LHCN-M2 (cell line): ENCODE results near the gene KCNN3. TPM values are rescaled to one million over a fixed set of nuclear protein-coding genes. Genes with fewer than 3 reads are reported as not detected.

Experiments
- DNase-seq: peaks from one replicate; pipeline ENCODE4 v3.0.0-alpha.2; 2012; ENCODE audit warnings: low read depth
- total RNA-seq: library from RNA; depleted of rRNA; stranded (reverse); fragments of >200 nt; gene quantifications from 2 replicates; pipeline ENCODE4 v1.2.3, GENCODE V29; 2014

KCNN3 gene
- total RNA-seq, 1 experiment from 2014 or later = 2.8 TPM

- no peak for DNase-seq
Measured at GRCh38 chr1:154880671-154881070, 10.6 kb upstream of the KCNN3 start.

GRCh38 chr1:154879038-154879421, 8.9 kb upstream of the KCNN3 start:
- DNase-seq = no peak

DNA sequence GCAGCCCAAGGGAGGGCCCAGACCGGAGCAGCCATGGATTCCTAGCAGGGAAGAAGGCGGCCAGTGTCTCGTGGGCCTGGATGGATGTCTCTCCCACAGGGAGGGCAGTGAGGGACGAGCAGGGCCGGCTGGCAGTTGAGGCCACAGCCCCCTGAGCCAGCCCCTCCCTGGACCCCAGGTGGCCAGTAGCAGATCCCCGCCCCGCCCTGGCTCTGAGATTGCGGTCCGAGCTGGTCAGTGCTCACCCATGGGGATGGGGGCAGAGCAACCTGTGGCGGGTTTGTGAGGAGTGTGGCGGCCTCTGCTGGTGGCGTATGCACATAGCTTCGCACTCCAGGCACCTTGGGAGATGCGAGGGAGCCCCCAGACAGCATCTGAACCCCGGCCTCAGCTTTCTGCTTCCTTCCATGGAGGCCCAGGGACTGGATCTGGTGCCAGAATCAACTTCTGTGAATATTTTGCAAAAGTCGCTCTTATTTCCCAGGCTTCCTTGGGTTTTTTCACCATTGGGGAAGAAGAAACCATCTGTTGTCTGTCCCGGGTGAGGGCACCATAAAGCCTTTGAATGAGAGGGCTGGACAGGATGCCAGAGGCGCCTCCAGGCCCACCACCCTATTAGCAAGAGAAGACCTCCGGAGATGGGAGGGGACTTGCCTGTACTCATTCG, 8.4 kb upstream of the KCNN3 start:
- DNase-seq = peak; percentile 58

- peak; percentile 58 for DNase-seq
Measured at GRCh38 chr1:154877370-154877974, 7.4 kb upstream of the KCNN3 start.

DNA sequence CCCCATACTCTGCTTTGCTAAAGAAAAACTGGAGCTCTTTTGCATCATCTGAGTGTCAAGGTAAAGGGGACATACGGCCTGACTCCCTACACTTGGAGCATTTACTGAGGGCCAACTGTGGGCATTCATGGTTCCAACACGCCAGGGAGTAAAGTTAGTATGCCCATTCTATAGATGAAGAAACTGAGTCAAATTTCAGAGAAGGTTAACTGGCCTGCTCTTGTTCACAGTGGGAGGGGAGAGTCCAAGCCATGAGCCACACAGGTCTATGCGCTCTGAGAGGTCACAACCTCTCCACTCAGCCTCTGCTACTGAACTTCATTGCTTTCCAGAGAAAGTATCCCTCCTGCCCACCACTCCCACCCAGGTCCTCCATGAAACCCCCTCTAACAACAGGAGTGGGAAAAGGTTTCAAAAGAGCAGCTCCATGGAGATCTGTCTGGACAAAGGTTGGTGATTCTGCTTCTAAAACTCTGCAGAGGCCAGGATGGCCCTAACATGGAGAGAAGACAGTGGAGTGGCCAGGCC, 6.8 kb upstream of the KCNN3 start:
- no peak for DNase-seq

GRCh38 chr1:154874465-154874864, 4.4 kb upstream of the KCNN3 start:
- DNase-seq = no peak

DNA sequence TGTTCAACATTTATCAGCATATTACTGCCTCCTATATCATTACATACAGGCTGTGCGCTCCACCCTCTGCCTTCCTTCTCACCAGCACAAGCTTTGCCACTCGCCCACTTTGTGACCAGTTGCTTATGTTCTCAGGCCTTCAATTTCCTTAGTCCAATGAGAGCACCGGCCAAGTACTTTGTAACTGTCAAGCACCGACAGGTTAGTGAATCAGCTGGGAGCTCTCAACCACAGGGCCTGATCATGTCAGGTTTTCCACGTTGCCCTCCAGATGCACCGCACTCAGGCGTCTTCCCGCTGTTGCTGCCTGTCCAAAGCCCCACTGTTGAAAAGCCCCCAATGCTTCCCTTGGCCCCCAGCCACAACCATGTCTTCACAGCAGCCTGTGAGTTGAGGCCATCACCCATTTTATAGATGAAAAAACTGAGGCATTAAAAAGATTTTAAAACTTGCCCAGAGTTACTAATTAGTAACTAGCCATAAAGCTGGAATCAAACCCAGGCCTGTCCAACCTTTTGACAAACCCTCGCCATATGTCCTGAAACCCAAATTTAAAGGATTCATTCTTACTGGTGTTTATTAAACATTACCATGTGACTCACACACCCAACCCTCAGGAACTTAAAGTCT, 3.4 kb upstream of the KCNN3 start:
- no peak for DNase-seq

- no peak for DNase-seq
Measured at GRCh38 chr1:154871374-154871773, 1.3 kb upstream of the KCNN3 start.

- no peak for DNase-seq
Measured at GRCh38 chr1:154870734-154871133, 653 bp upstream of the KCNN3 start.

- DNase-seq = peak; percentile 51
Measured at GRCh38 chr1:154869351-154870114, 548 bp downstream of the KCNN3 start.

GRCh38 chr1:154867841-154868605, 2.1 kb downstream of the KCNN3 start:
- no peak for DNase-seq

DNA sequence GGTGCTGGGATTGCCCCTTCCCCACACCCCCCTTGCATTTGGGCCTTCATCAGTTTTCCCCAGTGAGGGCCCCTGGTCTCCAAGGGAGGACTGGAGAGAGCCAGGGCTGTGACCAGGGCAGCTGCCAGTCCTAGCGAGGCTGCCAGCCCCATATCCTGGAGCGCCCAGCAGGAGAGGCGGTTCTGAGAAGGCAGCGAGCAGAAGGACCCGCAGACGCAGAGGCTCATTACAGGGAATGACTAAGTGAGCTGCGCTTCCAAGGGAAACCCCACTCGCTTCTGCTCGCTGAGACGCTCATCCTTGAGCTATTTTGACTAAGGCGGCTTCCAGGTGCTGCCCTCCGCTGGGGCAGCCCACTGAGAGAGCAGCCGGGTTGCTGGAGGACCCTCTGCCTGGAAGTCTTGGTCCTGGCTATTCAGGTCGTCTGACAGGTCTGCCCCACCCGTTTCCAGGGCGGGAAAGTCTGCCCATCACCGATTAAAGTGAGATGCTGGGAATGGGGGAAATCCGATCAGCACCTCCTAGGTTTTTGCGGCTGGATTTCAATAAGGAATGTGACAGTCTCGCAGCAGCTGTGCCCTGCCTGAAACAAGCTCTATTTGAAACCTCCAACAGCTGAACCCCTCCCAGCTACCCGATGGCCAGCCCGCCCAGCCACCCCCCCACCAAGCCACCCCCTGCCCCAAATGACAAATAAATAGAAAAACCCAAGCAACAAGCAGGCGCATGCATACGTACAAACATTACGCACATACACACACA, 2.8 kb downstream of the KCNN3 start:
- DNase-seq = peak; percentile 87

DNA sequence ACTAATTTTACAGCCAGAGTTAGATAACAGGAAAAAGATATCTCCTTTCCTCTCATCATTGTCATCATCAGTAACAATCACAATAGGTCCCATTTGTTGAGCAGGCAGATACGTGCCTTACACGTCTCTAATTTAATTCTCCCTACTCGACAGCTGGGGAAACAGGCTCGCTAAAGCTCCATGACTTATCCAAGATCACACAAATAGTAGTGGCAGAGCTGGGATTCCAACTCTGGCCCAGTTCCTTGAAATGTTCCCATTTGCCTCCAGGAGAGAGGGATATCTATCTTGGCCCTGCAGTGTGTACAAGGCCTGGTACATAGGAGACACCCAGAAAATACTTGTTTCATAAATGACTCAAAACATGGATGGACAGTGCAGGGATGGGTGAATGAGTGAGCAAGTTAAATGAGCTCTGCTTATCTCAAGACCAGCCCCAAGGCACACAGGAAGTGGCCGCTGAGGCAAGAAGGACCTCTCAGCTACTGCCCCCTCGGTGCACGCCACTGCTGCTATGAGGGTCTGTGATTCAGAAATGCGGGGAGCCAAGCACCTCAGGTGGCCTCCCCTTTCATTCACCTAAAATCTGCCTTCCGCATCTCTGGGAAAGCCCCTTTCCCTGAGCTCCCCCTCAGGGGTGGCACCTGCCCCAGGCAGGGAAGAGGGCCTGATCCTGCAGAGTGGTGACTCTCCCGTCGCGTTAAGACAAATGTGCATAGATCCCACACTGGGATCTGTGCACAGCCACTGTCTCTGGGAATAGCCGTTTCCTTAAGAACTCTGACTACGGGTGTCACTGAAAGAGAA, 3.6 kb downstream of the KCNN3 start:
- no peak for DNase-seq

GRCh38 chr1:154865442-154866256, 4.4 kb downstream of the KCNN3 start:
- no peak for DNase-seq

GRCh38 chr1:154864189-154864975, 5.7 kb downstream of the KCNN3 start:
- no peak for DNase-seq

- DNase-seq = peak; percentile 84
Measured at GRCh38 chr1:154863315-154864174, 6.5 kb downstream of the KCNN3 start.

GRCh38 chr1:154862907-154863306, 7.2 kb downstream of the KCNN3 start:
- DNase-seq = no peak
